NK-92 treated with Interleukin-12 subunit alpha and Interleukin-12 subunit beta, amount 100 ng/mL, for 24 hours (cell line): Measurements from ENCODE around the gene C12orf76.

ENCODE experiments used
- DNase-seq: peaks from one replicate; lab custom pipeline; 2025; lab: John Stamatoyannopoulos, UW

The C12orf76 gene

GRCh38 chr12:109995686-109996482, 52.4 kb downstream of the C12orf76 start, which contains the start of gene GIT2:
GIT2 (minus strand) TSS chr12:109996368; CDS start chr12:109996224, 144 bp downstream.
- DNase-seq: peak; percentile 89

DNA sequence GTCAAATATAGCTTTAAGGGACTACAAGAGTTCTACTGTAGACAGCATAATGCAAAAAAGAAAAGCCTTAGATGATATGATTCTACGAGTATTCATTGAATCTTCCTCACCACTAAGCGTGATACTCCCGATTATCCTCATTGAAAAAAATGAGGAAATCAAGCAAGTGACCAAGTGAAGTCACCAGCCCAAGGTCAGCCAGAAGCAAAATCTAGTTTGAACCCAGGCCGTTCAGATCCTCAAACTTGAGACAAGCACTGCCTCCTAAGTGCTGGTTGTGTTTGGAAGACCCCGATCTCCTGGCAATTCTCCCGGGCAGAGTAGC, 53.0 kb downstream of the C12orf76 start:
- DNase-seq: no peak

GRCh38 chr12:109994401-109995175, 53.7 kb downstream of the C12orf76 start:
- DNase-seq: no peak

DNA sequence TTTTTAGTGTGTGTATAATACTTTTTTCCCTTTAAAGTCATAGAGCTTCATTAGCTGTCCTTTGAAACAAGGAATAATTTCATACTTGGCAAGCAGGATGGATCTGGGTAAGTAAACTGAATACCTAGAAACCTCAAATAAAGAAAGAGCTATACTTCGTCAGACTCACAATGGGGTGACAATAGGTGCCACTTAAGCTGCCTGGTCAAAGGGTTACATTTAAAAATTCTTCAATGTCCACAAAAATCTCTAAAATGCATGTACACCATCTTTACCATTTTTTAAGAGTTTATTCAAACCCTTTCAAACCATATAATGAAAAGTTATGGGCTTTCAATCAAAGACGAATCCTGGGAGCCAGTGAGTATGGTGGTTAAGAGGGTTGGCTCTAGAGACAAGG, 55.2 kb downstream of the C12orf76 start:
- DNase-seq: no peak

DNA sequence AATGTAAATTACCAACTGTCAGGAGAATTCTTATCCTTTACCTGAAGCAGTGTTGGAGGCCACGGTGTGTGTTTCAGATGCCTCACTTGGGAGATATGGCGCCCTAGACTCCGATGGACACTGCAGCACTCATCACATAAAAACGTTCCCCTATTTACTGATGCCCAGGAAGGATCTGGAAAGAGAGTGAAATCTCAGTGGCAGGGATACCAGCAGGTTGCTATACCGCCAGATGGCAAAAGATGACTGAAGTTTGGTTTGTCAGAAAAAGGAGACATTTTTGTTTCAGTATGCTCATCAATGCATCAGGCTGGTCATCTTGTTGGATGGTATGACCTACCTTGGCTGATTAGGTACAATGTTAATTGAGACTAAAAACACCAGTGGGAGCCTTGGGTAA, 56.7 kb downstream of the C12orf76 start:
- no peak for DNase-seq
